ENCODE data around the gene GTF3C1. TPM values are rescaled to one million over a fixed set of nuclear protein-coding genes. Genes with fewer than 3 reads are reported as not detected.

Gene GTF3C1
- total RNA-seq, 6 donors from 2014 or later = 58.3 to 138 (median 73.3) TPM

DNA sequence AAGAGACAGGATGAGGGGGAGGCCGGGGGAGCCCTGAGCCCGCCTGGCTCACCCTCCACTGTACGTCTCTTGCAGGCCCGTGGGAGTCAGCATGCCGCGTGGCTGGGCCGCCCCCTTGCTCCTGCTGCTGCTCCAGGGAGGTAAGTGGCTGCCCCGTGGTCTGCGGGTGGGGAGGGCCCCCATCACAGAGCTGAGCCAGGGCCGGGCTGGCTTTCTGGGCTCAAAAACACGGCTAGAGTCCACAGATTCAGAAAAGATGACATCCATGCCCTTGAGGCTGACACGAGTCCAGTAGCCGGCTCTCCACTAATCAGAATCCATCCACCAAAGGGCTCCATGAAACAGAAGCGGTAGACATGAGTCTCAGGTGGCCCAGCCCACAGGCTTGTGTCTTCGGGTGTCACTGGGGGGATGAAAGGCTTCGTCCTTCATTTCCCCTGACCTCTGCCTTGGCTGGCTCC, 119.7 kb downstream of the GTF3C1 start:
- Histone ChIP-seq H3K9me3 (no peaks in the 10 kb centered on the region), H3K4me3 (no peak overlapping the region), H3K36me3 (peaks cover 0 to 5% (median 0%) of the 10 kb centered on the region in 4 donors), H3K27ac (no peak overlapping the region), H3K4me1 (peaks cover 0 to 7% (median 0%) of the 10 kb centered on the region in 4 donors), H3K27me3 (no peaks in the 10 kb centered on the region)
- TF ChIP-seq CTCF (IDR thresholded peaks at IDR 0.05) (no peak), EP300 (IDR thresholded peaks at IDR 0.05) (no peak), POLR2A (IDR thresholded peaks at IDR 0.05) (no peak), POLR2AphosphoS5 (IDR thresholded peaks at IDR 0.05) (no peak)
- no peak for ATAC-seq (ENCODE audit: low FRiP score in 2 of 2)
- 73 to 77% methylated on average over 10 to 16 of the region's 16 CpGs for WGBS, 2 donors
- peak; percentile 5 to 73 for DNase-seq

DNA sequence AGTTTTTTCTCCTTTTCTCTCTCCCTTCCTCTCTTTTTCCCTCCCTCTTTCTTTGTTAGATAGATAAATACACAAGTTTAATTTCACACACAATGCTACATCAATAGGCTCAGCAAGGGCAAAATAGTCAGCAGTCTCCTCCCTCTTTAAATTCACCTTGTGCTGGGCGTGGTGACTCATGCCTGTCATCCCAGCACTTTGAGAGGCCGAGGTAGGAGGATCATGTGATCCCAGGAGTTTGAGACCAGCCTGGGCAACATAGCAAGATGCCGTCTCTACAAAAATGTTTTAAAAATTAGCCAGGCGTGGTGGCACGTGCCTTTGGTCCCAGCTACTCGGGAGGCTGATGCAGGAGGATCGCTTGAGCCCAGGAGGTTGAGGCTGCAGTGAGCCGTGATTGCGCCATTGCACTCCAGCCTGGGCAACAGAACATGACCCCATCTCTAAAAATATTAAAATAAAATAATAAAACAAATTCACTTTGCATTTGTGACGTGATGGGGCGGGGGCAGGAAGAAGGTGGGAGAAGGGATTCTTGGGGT, 120.3 kb downstream of the GTF3C1 start:
- Histone ChIP-seq H3K4me1 (peaks cover 0 to 7% (median 0%) of the 10 kb centered on the region in 4 donors), H3K27ac (no peak overlapping the region), H3K4me3 (no peak overlapping the region), H3K9me3 (no peaks in the 10 kb centered on the region), H3K27me3 (no peaks in the 10 kb centered on the region), H3K36me3 (peaks cover 0 to 3% (median 0%) of the 10 kb centered on the region in 4 donors)
- DNase-seq (peak in 1 of 2 donors; percentile 5), ATAC-seq (ENCODE audit: low FRiP score in 2 of 2) (no peak)
- no peak for TF ChIP-seq POLR2AphosphoS5 (IDR thresholded peaks at IDR 0.05)
- no peak for TF ChIP-seq POLR2A (IDR thresholded peaks at IDR 0.05)
- no peak for TF ChIP-seq EP300 (IDR thresholded peaks at IDR 0.05)
- no peak for TF ChIP-seq CTCF (IDR thresholded peaks at IDR 0.05)
- WGBS, 2 donors = 92 to 94% methylated on average over 11 of the region's 11 CpGs

GRCh38 chr16:27428026-27428785, 121.5 kb downstream of the GTF3C1 start:
- Histone ChIP-seq H3K36me3 (no peaks in the 10 kb centered on the region), H3K4me1 (peaks cover 0 to 7% (median 0%) of the 10 kb centered on the region in 4 donors), H3K4me3 (no peak overlapping the region), H3K9me3 (peaks cover 0 to 1% (median 0%) of the 10 kb centered on the region in 4 donors), H3K27me3 (no peaks in the 10 kb centered on the region), H3K27ac (no peak overlapping the region)
- WGBS, 2 donors = 86 to 90% methylated on average over 4 of the region's 4 CpGs
- DNase-seq = peak in 1 of 2 donors; percentile 18
- no peak for ATAC-seq (ENCODE audit: low FRiP score in 2 of 2)
- TF ChIP-seq CTCF (IDR thresholded peaks at IDR 0.05) (no peak), EP300 (IDR thresholded peaks at IDR 0.05) (no peak), POLR2A (IDR thresholded peaks at IDR 0.05) (no peak), POLR2AphosphoS5 (IDR thresholded peaks at IDR 0.05) (no peak)

- no peak for ATAC-seq (ENCODE audit: low FRiP score in 2 of 2)
- 79 to 83% methylated on average over 5 of the region's 5 CpGs for WGBS, 2 donors
- Histone ChIP-seq H3K36me3 (no peaks in the 10 kb centered on the region), H3K27me3 (no peaks in the 10 kb centered on the region), H3K27ac (no peak overlapping the region), H3K4me3 (no peak overlapping the region), H3K9me3 (peaks cover 0 to 8% (median 3%) of the 10 kb centered on the region in 4 donors), H3K4me1 (peaks cover 0 to 7% (median 0%) of the 10 kb centered on the region in 4 donors)
- TF ChIP-seq EP300 (IDR thresholded peaks at IDR 0.05) = no peak
- DNase-seq = no peak
These were observed 122.2 kb downstream of the GTF3C1 start for GRCh38 chr16:27427538-27427937.
